ENCODE measurements around the gene CHST9. TPM values are rescaled to one million over a fixed set of nuclear protein-coding genes. Genes with fewer than 3 reads are reported as not detected.
"Not testable (repeated sequence)": the region's sequence is repeated elsewhere in the genome, so short reads cannot be mapped to it uniquely, and the experiment has no call there.

CHST9 gene
- total RNA-seq, 1 donor from 2014 or later = 0.49 TPM

DNA sequence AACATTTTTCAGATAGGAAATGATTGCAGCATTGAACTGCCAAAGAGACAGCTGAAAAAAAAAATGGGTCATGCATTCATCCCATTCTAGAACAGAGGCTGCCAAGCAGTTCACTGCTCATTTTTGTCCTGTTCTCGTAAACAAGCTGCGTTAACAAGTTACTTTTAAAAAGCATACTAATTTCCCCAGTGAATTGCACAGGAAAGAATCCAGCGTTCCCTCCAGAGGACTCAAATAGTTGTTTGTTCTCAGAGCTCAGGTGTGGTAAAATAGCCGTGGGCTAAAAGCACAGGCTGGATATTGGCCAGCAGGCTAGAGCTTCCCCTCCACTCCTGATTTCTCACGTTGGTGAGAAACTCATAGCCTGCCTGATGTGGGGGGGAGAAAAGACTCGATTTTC is 243.5 kb downstream of the CHST9 start:
- peaks cover 5% of the 10 kb centered on the region for H3K9me3 Mint-ChIP-seq

GRCh38 chr18:26940744-26941398 is 244.2 kb downstream of the CHST9 start:
- DNase-seq (ENCODE audit: low read depth, low spot score) = no peak
- peaks cover 5% of the 10 kb centered on the region for H3K9me3 Mint-ChIP-seq
- no peak for TF ChIP-seq CTCF (conservative IDR thresholded peaks at IDR 0.05)
- H3K4me1 Mint-ChIP-seq = no peaks in the 10 kb centered on the region
- H3K27me3 Mint-ChIP-seq (ENCODE audit: low read depth) = no peaks in the 10 kb centered on the region
- H3K27ac Mint-ChIP-seq (ENCODE audit: unreplicated experiment) = no peak overlapping the region
- no peak overlapping the region for H3K4me3 Mint-ChIP-seq
- H3K36me3 Mint-ChIP-seq (ENCODE audit: low read depth) = no peaks in the 10 kb centered on the region

More for the DNA sequence above, 243.5 kb downstream of the CHST9 start:
- Mint-ChIP-seq H3K36me3 (ENCODE audit: low read depth) (no peaks in the 10 kb centered on the region), H3K27me3 (ENCODE audit: low read depth) (no peaks in the 10 kb centered on the region), H3K27ac (ENCODE audit: unreplicated experiment) (no peak overlapping the region), H3K4me1 (no peaks in the 10 kb centered on the region), H3K4me3 (no peak overlapping the region)
- DNase-seq (ENCODE audit: low read depth, low spot score) = no peak
- TF ChIP-seq CTCF (conservative IDR thresholded peaks at IDR 0.05) = no peak

DNA sequence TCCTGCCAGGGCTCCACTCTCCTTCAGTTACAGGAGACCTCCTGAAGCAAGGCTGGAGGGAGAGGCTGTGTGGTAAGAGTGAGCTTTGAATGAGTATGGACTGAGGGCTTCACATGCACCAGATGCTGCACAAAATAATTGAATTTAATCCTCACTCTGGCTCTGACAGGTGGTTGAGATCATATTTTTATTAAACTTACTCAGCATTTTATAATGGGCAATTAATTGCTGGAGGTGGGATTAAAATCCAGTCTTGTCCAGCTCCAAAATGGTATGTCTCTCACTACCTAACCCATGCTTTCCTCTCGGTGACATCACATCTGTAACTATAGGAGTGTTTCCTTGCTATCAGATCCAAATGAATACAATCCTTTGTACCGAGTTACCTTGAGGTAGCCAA is 253.4 kb downstream of the CHST9 start:
- Mint-ChIP-seq H3K9me3 (peaks cover 6% of the 10 kb centered on the region), H3K27ac (ENCODE audit: unreplicated experiment) (no peak overlapping the region), H3K4me1 (no peaks in the 10 kb centered on the region), H3K4me3 (no peak overlapping the region), H3K27me3 (ENCODE audit: low read depth) (no peaks in the 10 kb centered on the region), H3K36me3 (ENCODE audit: low read depth) (no peaks in the 10 kb centered on the region)
- no peak for TF ChIP-seq CTCF (conservative IDR thresholded peaks at IDR 0.05)
- DNase-seq (ENCODE audit: low read depth, low spot score) = no peak

DNA sequence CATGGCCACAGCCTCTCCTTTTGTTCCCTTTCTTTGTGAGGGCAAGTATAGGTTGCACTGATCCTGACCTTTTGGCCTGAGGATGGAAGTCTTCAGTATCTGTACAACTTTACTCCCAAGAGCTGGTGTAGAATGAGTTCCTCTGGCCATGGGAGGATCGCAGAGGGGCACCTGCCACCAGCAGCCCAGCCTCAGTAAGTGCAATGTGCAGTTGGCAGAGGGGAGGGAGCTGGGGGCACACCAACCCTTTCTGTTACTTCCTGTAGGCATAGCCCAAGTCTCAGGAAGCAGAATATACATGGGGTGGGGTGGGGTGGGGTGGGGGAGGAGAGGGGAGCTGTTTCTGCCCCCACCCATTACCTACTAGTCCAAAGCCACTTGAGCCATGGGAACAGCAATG is 254.5 kb downstream of the CHST9 start:
- H3K27ac Mint-ChIP-seq (ENCODE audit: unreplicated experiment) = no peak overlapping the region
- H3K36me3 Mint-ChIP-seq (ENCODE audit: low read depth) = no peaks in the 10 kb centered on the region
- DNase-seq (ENCODE audit: low read depth, low spot score) = no peak
- H3K4me3 Mint-ChIP-seq = no peak overlapping the region
- H3K27me3 Mint-ChIP-seq (ENCODE audit: low read depth) = peaks cover 2% of the 10 kb centered on the region
- peaks cover 6% of the 10 kb centered on the region for H3K9me3 Mint-ChIP-seq
- H3K4me1 Mint-ChIP-seq = no peaks in the 10 kb centered on the region
- no peak for TF ChIP-seq CTCF (conservative IDR thresholded peaks at IDR 0.05)

- H3K4me3 Mint-ChIP-seq = no peak overlapping the region
- no peak overlapping the region for H3K27ac Mint-ChIP-seq (ENCODE audit: unreplicated experiment)
- H3K9me3 Mint-ChIP-seq = peaks cover 5% of the 10 kb centered on the region
- TF ChIP-seq CTCF (conservative IDR thresholded peaks at IDR 0.05) = no peak
- DNase-seq (ENCODE audit: low read depth, low spot score) = no peak
- no peaks in the 10 kb centered on the region for H3K4me1 Mint-ChIP-seq
- H3K27me3 Mint-ChIP-seq (ENCODE audit: low read depth) = peaks cover 2% of the 10 kb centered on the region
- H3K36me3 Mint-ChIP-seq (ENCODE audit: low read depth) = no peaks in the 10 kb centered on the region
Observed at GRCh38 chr18:26928670-26929313, 256.3 kb downstream of the CHST9 start.

DNA sequence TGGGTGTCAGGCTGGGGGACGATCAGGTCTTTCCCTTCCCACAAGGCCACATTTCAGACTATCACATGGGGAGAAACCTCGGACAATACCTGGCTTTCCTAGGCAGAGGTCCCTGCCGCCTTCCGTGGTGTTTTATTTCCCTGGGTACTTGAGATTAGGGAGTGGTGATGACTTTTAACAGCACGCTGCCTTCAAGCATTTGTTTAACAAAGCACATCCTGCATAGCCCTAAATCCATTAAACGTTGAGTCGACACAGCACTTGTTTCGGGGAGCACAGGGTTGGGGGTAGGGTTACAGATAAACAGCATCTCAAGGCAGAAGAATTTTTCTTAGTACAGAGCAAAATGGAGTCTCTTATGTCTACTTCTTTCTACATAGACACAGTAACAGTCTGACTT is 257.3 kb downstream of the CHST9 start:
- H3K27ac Mint-ChIP-seq (ENCODE audit: unreplicated experiment); H3K4me1 Mint-ChIP-seq; DNase-seq (ENCODE audit: low read depth, low spot score); H3K4me3 Mint-ChIP-seq; H3K27me3 Mint-ChIP-seq (ENCODE audit: low read depth); H3K9me3 Mint-ChIP-seq; H3K36me3 Mint-ChIP-seq (ENCODE audit: low read depth): not testable (repeated sequence)

Data from neural crest cell (in vitro differentiated cells).